Left ventricle myocardium superior (tissue), 1 donor: ENCODE data around the gene VPS51. TPM values are rescaled to one million over a fixed set of nuclear protein-coding genes. Genes with fewer than 3 reads are reported as not detected.

Experiments
- ATAC-seq: fragments of 200-7000 bp; cut with Tn5 transposase; one replicate; pipeline ENCODE4 v1.9.1; 2020; ENCODE audit warnings: mild to moderate bottlenecking, moderate library complexity
- DNase-seq: peaks from one replicate; pipeline ENCODE4 v3.0.0-alpha.2; 2020
- intact Hi-C: fragments of 100-400 bp; cut with micrococcal nuclease; formaldehyde crosslinking; loops from one replicate; pipeline ENCODE4 v1.11.0; 2022
- long read RNA-seq: library from polyadenylated mRNA; unstranded; transcript quantifications from one replicate; pipeline ENCODE4 v2.0.0, GENCODE V29; 2021
- total RNA-seq: library from RNA; stranded (reverse); fragmentation: NEBNext Ultra II Directional; extraction: Animal tissue kit (Norgen Biotek cat#: 25700); gene quantifications from one replicate; pipeline ENCODE4 v1.2.1, GENCODE V29; 2021
- donor health status: DM: no; HTN: yes; CAD: no; lungs with severe emphysema.

The VPS51 gene
- total RNA-seq: 84.8 TPM
- long read RNA-seq, transcript VPS51-201 (10 exons, 2,714 nt): major isoform, 227 of 308 reads
- long read RNA-seq, partial matches to known transcripts: 74 of 308 reads
- long read RNA-seq, other reads (novel, unspliced or antisense): 7 of 308 reads

DNA sequence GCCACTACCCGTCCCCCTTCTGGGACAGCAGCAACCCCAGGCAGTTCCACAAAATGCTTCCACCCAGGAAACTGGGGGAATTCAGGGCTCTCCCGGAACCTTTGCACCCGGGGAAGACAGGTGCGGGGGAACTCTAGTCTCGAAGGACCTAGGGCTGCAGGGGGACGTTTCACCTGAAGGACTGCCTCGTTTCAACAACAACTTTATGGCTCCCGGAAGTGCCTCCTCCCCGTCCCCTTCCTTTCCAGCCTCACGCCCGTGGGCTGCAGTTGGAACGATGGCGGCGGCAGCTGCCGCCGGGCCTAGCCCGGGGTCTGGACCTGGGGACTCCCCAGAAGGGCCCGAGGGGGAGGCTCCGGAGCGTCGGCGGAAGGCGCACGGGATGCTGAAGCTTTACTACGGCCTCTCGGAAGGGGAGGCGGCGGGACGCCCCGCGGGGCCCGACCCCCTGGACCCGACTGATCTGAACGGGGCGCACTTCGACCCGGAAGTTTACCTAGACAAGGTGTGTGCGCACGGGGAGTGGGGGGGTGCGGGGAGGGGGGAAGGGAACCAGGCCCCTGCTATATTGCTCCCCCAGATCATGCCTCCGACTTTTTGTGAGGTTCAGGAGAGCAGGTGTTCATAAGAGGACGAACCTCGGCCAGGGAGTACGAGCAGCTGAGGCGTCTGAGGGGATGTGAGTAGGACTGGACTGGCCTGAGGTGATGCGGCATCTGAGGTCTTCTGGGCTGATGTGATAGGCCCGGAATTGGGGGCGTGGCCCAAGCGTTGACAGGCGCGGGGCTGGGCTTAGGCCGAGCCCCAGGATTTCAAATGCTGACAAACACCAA, at the start of gene VPS51:
VPS51 (plus strand) TSS at position 241 of the 833 bp plus-strand sequence; CDS start at position 278, 37 bp downstream.
- ATAC-seq: peak; percentile 95

DNA sequence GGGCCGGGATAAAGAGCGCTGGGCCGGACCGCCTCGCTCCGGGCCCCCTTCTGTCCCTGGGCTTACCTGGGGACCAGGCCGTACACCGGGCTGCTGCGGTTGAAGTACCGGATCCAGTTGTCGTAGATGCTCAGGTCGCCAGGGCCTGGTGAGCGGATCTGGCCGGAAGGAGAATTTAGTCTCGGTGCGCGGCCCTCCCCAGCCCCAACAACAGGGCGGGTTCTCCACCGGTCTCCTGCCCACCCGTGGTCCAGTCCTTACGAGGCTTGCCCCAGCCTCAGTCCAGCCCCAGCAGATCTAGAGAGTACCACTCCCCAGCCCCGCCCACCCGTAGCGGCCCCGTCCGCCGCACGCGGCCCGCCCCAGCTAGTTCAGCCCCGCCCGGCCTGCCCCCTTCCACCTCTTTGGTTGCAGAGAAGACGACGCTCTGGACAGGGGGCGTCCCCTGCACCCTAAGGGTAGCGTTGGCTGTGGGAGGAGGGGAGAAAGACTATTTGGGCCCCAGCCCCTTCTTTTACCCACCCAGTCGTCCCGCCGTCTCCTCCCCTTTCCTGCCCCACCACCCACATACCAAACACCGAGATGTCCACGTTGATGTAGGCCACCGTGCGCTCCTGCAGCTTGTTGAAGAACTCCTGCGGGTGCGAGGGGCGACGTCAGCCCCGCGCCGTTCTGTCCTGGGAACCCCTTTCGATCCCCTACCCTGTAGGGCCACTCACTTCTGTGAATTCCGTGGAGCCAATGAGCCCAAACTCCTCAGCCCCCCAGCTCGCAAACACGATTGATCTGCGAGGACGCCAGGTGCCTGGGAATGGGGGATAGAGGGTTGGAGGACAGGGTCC, 48.2 kb upstream of the VPS51 start:
- intact Hi-C loops: no loop called here
- DNase-seq: peak; percentile 65
- peak; percentile 65 for ATAC-seq

More for the DNA sequence above, at the start of gene VPS51:
- intact Hi-C loops: no loop called here
- peak; percentile 94 for DNase-seq

DNA sequence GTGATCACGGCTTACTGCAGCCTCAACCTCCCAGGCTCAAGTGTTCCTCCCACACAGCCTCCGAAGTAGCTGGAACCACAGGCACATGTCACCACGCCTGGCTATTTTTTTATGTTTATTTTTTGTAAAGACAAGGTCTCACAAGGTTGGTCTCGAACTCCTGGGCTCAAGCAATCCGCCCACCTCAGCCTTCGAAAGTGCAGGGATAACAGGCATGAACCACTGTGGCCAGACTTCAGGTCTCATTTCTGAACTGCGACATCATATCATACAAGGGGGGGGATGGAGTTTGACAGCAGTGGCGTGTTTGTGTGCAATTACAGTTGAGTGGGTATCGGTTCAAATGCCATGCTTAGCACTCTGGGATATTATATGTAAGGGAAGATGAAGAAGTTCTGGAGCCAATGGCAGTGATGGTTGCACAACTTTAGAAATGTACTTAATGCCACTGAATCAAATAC, 44.6 kb upstream of the VPS51 start:
- intact Hi-C loops: no loop called here
- DNase-seq (no peak), ATAC-seq (no peak)

DNA sequence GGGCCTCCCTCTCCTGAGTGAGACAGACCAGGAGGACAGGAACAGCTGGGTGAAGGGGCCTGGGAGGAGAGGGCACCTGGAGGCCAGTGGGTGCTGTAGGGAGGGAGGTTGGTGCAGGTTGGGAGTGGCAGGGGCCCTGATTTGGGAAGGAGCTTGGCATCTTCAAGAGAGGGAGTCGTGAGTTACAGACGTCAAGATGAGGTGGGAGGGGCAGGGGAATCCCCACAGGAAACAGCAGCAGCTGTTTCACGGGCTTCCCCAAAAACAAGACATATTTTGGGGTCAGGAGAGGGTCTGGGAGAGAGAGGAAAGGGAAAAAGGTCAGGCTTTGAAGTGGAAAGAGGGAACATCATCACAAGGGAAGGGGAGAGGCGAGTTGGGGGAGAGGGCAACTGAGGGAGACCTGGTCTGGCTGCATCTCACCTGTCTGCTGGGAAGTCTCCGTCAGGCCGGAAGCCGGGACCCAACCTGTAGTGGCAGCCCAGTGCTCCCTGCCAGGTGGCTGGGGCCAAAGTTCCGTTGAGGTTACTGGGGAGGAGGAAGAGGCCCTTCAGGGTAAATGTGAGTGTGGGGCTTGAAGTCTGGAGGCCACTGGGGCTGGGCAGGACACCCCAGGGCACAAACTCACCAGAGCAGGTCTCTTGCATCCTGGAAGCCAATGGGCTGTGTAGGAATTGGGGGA, 42.0 kb upstream of the VPS51 start:
- intact Hi-C loops: no loop called here
- no peak for DNase-seq
- ATAC-seq: no peak

DNA sequence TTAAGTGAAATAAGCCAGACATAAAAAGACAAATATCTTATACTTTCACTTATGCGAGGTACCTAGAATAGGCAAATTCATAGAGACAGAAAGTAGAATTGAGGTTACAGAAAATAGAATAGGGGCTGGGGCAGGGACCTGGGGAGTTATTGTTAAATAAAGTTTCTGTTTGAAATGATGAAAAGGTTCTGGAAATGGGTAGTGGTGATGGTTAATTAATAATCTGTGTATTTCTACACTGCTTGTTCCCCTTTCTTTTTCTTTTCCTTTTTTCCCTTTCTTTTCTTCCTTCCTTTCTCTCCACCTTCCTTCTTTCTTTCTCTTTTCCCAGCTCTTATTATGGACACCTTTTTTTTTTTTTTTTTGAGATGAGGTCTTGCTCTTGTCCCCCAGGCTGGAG, 40.5 kb upstream of the VPS51 start:
- DNase-seq (no peak), ATAC-seq (no peak)
- intact Hi-C loops: no loop called here

DNA sequence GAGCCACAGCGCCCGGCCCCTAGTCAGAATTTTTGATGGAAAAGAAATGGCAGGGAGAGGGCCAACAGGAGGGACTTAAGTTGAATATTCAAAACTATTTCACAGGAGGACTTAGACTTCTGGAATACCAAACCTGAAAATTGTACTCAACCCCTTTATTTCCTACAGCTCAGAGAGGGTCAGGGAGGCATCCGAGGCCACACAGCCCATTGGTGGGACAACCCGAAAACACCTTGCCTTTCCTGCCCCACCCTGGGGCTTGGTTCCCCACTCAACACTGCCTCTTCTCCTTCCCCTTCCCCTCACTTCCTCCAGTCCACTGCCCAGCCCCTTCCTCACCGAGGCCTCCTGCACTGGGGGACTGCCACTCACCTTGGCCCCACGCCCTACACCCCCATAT, 39.0 kb upstream of the VPS51 start:
- DNase-seq: no peak
- intact Hi-C loops: no loop called here
- no peak for ATAC-seq

DNA sequence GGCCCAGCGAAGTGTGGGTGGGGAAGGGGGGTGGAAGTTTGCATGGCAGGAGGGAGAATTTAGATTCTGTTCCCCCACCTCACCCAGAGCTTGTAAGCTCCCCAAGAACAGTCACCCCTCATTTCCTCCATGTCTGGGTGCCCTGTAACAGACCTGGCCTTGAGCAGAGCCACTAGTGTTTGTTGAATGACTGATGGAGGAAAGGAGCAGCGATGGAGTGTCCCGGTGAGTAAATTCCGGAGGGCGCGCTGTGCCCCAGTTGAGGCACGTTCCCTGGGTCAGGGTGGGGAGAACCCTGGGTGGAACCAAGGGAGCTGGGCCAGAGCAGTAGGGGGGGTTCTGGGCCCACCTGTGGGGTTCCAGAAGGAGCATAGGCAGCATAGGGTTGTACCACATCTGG, 38.5 kb upstream of the VPS51 start:
- ATAC-seq: no peak
- no peak for DNase-seq
- intact Hi-C loops: no loop called here

DNA sequence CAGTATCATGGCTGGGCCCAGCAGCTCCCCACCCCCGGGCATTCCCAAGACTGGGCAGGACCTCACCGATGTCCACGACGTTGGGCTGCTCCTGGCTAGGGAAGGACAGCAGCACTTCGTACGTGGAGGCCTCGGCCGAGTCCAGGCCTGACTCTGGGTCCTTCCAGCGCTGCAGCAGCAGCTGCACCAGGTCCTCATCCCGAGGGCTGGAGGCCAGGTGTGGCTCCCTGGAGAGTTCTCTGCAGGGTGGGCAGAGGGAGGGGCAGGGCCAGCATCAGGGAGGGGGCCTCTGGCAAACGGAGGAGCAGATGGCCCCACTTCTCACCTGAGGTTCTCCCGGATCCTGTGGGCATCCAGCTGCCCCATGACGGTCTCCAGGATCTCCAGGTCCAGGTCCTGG, 38.0 kb upstream of the VPS51 start:
- DNase-seq (no peak), ATAC-seq (no peak)
- intact Hi-C loops: no loop called here

DNA sequence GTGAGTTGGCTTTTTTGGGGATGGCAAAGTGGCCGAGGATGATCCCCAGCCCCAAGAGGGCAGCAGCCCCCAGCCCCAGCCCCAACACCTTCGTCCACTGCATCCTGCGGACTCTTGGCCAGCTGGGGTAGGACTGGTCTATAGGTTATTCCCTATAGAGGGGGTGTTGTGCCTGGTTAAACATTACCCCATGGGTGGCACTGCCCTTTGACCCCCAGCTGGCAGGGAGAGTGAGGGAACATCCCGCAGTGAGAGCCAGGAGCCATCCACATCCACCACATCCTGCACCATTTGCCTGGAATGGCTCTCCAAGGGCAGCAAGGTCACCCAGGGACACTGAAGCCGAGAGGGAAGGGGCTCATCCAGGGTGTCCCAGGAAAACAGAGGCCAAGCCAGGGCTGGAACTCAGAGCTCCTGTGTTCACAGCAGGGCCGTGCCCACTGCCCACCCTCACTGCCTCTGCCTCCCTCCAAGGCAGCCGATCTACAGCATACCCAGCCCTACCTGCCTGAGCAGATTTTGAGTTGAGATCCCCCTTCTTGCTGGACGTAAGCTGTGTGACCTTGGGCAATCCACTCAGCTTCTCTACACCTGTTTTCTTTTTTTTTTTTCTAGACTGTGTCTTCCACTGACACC, 37.5 kb upstream of the VPS51 start, which contains the start of gene NAALADL1:
NAALADL1 (minus strand) TSS at position 135 of the 636 bp plus-strand sequence; CDS start at position 103, 32 bp downstream.
- DNase-seq: no peak
- intact Hi-C loops: no loop called here
- no peak for ATAC-seq

DNA sequence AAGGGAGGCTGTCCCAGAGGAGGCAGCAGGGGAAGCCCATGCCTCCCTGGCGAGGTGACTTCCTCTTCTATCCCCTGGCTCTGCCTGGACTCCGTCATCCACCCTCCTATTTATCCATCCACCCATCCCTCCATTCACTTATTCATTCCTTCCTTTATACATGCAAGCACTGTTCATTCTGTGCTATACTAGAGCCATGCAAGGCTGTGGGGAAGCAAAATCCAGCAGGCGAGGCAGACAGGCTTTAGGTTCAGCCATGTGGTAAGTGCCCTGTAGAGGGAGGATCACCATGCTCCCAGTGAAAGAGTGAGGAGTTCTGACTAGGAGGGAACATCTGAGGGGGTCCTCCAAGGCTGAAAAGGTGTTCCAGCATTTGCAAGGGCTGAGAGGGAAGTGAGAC, 36.5 kb upstream of the VPS51 start:
- ATAC-seq (no peak), DNase-seq (no peak)
- intact Hi-C loops: no loop called here

DNA sequence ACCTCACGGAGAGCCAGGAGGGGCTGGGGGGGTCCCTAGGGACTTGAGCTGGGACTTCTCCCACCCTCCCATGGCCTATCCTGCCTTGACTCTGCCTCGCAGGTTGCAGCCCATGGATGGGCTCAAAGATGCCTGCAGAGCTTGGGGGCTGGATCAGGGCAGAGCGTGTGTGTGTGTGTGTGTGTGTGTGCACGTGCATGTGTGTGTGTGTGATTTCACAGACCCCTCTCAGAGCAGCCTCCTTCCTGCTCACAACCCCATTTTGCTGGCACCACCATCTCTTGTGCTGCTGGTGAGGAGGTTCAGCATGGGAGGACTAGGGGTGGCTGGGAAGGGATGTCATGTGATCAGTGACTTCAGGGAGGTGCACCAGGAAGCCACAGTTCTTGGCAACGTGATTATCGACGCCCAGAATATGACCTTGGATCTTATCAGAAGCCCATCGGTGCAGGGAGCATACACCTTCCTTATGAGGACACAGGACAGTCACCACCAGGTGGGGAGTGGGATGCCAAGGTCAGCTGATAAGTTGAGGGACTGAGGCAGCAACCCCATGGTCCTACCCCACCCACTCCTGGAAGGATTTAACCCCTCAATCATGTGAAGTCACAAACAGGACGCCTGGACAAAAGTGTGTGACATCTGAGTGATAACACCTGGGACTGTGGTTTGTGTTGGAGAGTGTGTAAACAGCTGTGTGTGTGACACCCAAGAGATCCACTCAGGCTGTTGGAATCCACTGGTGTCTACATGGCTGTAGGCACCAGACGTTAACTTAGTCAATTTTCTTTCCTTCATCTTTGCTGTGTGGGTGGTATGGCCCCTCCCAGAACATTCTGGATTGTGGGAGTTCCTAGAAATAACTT, 35.8 kb upstream of the VPS51 start:
- intact Hi-C loops: no loop called here
- DNase-seq: no peak
- no peak for ATAC-seq

DNA sequence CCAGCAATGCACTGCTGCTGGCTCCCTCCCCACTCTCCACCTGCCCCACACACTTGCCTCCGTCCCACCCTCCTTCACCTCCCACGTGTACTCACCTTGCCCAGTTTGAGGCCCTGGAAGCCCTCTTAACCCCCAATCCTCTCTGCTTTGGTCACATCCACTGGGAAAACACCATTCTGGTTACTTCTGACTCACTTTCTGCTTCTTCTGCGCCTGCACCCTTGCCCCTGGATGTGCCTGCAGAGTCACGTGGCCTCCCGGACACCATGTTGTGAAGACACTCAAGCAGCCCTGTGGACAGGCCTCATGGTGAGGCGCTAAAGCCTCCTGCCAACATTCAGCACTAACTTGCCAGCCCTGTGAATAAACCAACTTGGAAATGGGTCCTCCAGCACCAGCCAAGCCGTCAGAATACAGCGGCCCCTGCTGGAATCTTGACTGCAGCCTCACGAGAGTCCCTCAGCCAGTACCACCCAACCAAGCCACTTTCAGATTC, 35.1 kb upstream of the VPS51 start:
- no peak for DNase-seq
- intact Hi-C loops: no loop called here
- no peak for ATAC-seq

DNA sequence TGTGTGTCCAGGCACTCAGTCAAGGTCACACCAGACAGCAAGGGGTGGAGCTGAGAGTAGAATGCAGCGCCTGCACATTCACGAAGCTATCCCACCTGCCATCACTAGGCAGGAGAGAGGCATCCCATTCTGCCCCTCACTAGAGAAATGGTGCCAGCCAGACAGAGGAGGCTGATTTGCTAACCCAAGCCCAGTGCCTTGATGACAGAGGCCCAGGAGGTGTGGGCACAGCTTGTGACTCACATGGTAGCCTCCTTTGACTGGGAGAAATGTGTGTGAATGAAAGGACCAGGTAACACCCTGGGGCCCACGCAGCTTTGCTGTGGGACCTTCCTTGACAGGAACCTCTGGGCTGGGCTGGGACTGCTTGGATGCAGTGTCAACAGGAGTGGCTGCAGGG, 32.5 kb upstream of the VPS51 start:
- DNase-seq (no peak), ATAC-seq (no peak)
- intact Hi-C loops: no loop called here

DNA sequence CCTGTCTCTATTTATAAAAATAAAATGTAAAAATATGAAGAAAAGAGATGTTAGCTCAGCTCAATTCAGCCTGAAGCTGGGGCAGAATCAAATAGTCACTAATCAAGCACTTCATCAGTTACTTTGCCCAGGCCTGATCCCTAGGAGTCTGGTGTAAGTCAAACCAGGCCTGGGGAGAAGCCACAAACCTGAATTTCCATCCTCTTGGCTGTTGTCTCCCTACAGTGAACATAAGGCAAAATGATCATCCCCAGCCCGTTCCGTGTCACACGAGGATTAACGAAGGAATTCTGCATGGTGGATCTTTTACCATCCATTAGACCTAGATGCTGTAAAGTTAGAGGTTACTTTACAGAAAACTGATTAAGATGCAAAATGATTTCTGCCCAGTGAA, 31.2 kb upstream of the VPS51 start:
- intact Hi-C loops: no loop called here
- ATAC-seq (no peak), DNase-seq (no peak)

DNA sequence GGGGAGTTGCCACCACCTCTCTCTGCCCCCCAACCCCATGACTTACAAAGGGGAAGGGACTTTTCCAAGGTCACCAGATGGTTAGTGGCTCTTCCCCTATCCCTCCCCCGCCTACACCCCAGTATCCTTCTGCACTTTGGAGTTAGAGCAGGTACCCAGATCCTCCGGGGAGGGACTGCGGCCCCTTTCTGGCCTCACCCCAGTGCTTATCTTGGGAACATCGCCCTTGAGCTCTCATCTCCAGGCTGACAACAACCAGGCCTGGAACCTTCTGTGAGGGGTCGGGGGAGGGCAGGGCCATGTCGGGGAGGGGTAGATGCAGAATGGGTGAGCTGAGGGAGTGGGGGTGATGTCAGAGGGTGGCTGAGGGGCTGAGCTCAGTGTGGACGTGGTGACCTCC, 30.2 kb upstream of the VPS51 start:
- DNase-seq: no peak
- intact Hi-C loops: no loop called here
- ATAC-seq: no peak

DNA sequence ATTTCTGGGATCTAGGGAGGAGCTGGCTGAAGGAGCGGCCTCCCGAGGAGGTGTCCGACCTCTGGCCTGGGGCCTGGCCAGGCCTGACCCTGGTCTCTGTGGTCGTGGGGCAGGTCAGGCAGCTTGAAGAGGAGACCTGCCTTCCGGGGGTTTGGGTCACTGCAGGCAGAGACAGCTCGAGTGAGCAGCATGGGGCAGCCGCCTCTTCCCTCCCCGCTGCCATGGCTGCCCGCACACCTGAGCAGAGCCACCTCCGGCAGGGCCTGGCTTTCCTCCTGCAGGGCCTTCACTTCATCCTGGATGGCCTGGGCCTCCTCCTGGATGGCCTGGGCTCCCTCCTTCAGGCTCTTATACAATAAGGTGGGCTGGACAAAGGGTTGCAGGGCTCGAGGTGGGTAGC, 29.7 kb upstream of the VPS51 start:
- ATAC-seq (no peak), DNase-seq (no peak)
- intact Hi-C loops: no loop called here

DNA sequence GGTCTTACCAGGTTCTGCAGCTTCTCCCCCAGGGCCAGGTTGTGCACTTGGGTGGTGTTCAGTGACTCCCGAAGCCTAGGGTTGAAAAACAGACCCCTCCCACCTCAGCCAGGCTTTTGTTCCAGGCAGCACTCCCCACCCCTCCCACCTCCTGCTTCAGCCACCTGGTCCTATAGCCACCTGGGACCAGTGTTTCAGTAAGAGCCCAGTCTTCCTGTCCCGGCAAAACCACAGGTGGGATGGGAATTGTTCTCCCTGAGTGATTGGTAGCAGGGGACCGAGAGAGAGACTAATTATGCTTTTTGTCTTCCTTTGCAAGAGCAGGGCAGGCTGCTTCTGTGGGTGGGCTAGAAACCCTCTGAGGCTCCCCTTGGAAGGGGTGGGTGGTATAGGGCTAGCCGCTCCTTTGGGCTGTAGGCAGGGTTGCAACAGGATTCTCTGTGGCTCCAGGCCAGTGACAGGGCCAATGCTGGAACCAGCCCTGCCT, 29.2 kb upstream of the VPS51 start:
- intact Hi-C loops: no loop called here
- no peak for DNase-seq
- ATAC-seq: no peak

DNA sequence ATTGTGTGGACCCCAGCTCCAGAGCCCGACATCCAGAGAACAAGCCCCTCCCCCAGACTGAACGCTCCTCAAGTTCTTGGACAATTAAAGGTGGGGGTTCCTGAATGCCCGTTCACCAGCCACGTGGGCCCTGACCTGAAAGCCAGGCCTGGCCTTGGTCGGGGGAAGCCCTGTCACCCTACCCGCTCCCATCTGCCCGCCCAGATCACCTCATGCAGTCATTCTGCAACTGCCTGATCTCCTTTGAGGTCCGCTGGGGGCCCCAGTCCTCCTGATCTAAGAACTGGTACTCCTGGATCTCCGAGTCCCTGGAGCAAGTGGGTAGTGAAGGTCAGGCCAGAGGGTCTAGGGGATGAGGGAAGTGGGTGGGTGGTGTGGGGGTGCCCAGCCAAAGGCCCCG, 28.6 kb upstream of the VPS51 start:
- ATAC-seq: no peak
- no peak for DNase-seq
- intact Hi-C loops: no loop called here
